Fibroblast of lung (primary cell): ENCODE data around the gene RPUSD4. TPM values are rescaled to one million over a fixed set of nuclear protein-coding genes. Genes with fewer than 3 reads are reported as not detected.

Experiments used
- DNase-seq, 2 donors: peaks; one replicate each; pipeline versions ENCODE4 v3.0.0 to v3.0.0-alpha.2; 2010; ENCODE audit warnings: low read depth in 2 of 2
- H2AFZ ChIP-seq: 2 replicates; pipeline ENCODE4 v1.5.1; 2012; ENCODE audit warnings: low read length, control low read depth, inconsistent platforms
- H3K27ac ChIP-seq: 2 replicates; pipeline ENCODE4 v1.5.1; 2011; ENCODE audit warnings: low read length, control low read depth; ENCODE audit not compliant: insufficient read depth
- H3K27me3 ChIP-seq: 2 replicates; pipeline ENCODE4 v1.5.1; 2011; ENCODE audit warnings: mild to moderate bottlenecking, low read length; ENCODE audit not compliant: control insufficient read depth, insufficient read depth
- H3K36me3 ChIP-seq: 2 replicates; pipeline ENCODE4 v1.5.1; 2011; ENCODE audit warnings: low read length; ENCODE audit not compliant: control insufficient read depth, insufficient read depth
- H3K4me1 ChIP-seq: 2 replicates; pipeline ENCODE4 v1.5.1; 2011; ENCODE audit warnings: low read length; ENCODE audit not compliant: control insufficient read depth, insufficient read depth; ENCODE audit errors: extremely low read depth
- H3K4me2 ChIP-seq: 2 replicates; pipeline ENCODE4 v1.5.1; 2011; ENCODE audit warnings: low read length, control low read depth; ENCODE audit not compliant: insufficient read depth; ENCODE audit errors: extremely low read depth
- H3K4me3 ChIP-seq, 4 experiments: fragments of 200-600 bp in 1 of 4; sonication (generic) in 1 of 4; replicated peaks in 1 of 4; 2 replicates each; pipeline ENCODE4 v1.5.1; 2011 to 2016; ENCODE audit warnings: low read length in 4 of 4, low read depth in 3 of 4, mild to moderate bottlenecking in 3 of 4, control low read depth in 2 of 4, inconsistent platforms in 1 of 4, mixed read lengths in 1 of 4; ENCODE audit not compliant: insufficient read depth in 1 of 4; ENCODE audit errors: control extremely low read depth in 1 of 4
- H3K79me2 ChIP-seq: 2 replicates; pipeline ENCODE4 v1.5.1; 2012; ENCODE audit warnings: mild to moderate bottlenecking, low read length, inconsistent platforms; ENCODE audit not compliant: control insufficient read depth, insufficient read depth
- H3K9ac ChIP-seq: 2 replicates; pipeline ENCODE4 v1.5.1; 2011; ENCODE audit warnings: mild to moderate bottlenecking, low read length, control low read depth; ENCODE audit not compliant: insufficient read depth
- H3K9me3 ChIP-seq: 2 replicates; pipeline ENCODE4 v1.5.1; 2012; ENCODE audit warnings: low read depth, low read length; ENCODE audit not compliant: control insufficient read depth, insufficient read depth
- H4K20me1 ChIP-seq: 2 replicates; pipeline ENCODE4 v1.5.1; 2011; ENCODE audit warnings: low read length; ENCODE audit not compliant: control insufficient read depth, insufficient read depth; ENCODE audit errors: extremely low read depth
- CTCF ChIP-seq, 2 donors: IDR thresholded peaks in 1 of 2; conservative IDR thresholded peaks in 1 of 2; 1 replicate in 1 of 2; 2 replicates in 1 of 2; pipeline ENCODE4 v1.5.1; 2011 to 2012; ENCODE audit warnings: low read length in 2 of 2, control low read depth in 1 of 2, inconsistent platforms in 1 of 2, low read depth in 1 of 2, mild to moderate bottlenecking in 1 of 2
- EZH2 ChIP-seq: IDR thresholded peaks from 2 replicates; pipeline ENCODE4 v1.5.1; 2012; ENCODE audit warnings: low read length, control low read depth, mild to moderate bottlenecking; ENCODE audit errors: missing control alignments
- polyA minus RNA-seq: library from RNA; depleted of rRNA, polyadenylated mRNA; stranded (reverse); fragments of >200 nt; gene quantifications from 2 replicates; pipeline ENCODE4 v1.2.3, GENCODE V29; 2011; ENCODE audit warnings: low replicate concordance
- polyA plus RNA-seq, 2 donors: library from polyadenylated mRNA; depleted of rRNA in 1 of 2; stranded (reverse) in 1 of 2; unstranded in 1 of 2; fragments of >200 nt; gene quantifications; 2 replicates each; pipeline ENCODE4 v1.2.1, GENCODE V29; 2011 to 2012; ENCODE audit warnings: missing spikeins in 1 of 2
- total RNA-seq: library from RNA; depleted of rRNA; stranded (reverse); fragments of >200 nt; gene quantifications from 2 replicates; pipeline ENCODE4 v1.2.1, GENCODE V29; 2014

RPUSD4 gene
- total RNA-seq (26.9 and 28.2 TPM in 2 replicates), polyA plus RNA-seq (16.3 and 19.6 TPM in 2 replicates), polyA minus RNA-seq (23.2 and 34.2 TPM in 2 replicates)
- polyA plus RNA-seq (2012), result 16.9 and 18.8 TPM in 2 replicates

- H3K4me3 ChIP-seq, result peak within 1 kb of the TSS; percentile 74 to 99 (median 90)
- peak within 1 kb of the TSS; percentile 77 for H3K9ac ChIP-seq
- peak within 1 kb of the TSS; percentile 86 for H2AFZ ChIP-seq
- H4K20me1 ChIP-seq, result no peaks in the 10 kb centered on the region
- TF ChIP-seq EZH2 (no peak), CTCF (conservative IDR thresholded peaks at IDR 0.05 in 1 of 2, IDR thresholded peaks at IDR 0.05 in 1 of 2; ENCODE audit: low read depth in 1 of 2, low read length in 2 of 2) (peak in 1 of 2 donors; percentile 8)
- H3K27me3 ChIP-seq, result no peaks in the 10 kb centered on the region
- peaks cover 19% of the 10 kb centered on the region for H3K79me2 ChIP-seq
- DNase-seq, result peak; percentile 94 to 96
- no peaks in the 10 kb centered on the region for H3K9me3 ChIP-seq
- no peaks in the 10 kb centered on the region for H3K4me1 ChIP-seq
- H3K36me3 ChIP-seq, result peaks cover 2% of the 10 kb centered on the region
- peak within 1 kb of the TSS; percentile 72 for H3K27ac ChIP-seq
- peak within 1 kb of the TSS; percentile 93 for H3K4me2 ChIP-seq
These were observed at the start of gene RPUSD4, which contains the start of gene FAM118B for GRCh38 chr11:126211236-126212088. TSS of gene RPUSD4 (minus strand) at chr11:126211650. CDS start at chr11:126211638, 12 bp downstream. TSS of gene FAM118B (plus strand) at chr11:126211782. CDS start at chr11:126235002, 23,220 bp downstream.

DNA sequence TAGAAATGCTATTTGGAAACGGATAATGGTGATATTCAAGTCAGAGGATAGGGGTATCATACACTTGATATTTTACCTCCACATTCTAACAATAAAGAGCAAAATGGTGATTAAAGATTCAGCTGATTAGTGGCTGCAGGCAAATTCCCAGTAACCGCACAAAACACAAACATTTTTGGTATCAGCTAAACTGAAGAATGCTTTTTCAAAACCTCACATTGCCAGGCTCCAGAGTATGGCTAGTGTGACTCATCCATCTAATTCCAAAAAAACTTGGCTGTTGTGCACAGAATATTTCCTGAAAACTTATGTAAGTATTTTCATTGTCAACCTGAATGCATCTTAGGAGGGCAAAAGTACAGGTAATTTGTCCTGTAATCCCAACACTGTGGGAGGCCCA, 46.3 kb upstream of the RPUSD4 start:
- H2AFZ ChIP-seq, result no peak overlapping the region
- H3K79me2 ChIP-seq, result no peaks in the 10 kb centered on the region
- peaks cover 3% of the 10 kb centered on the region for H3K4me1 ChIP-seq
- peak; percentile 35 to 78 for DNase-seq
- no peaks in the 10 kb centered on the region for H3K9me3 ChIP-seq
- H3K36me3 ChIP-seq, result peaks cover 13% of the 10 kb centered on the region
- no peaks in the 10 kb centered on the region for H4K20me1 ChIP-seq
- TF ChIP-seq CTCF (conservative IDR thresholded peaks at IDR 0.05 in 1 of 2, IDR thresholded peaks at IDR 0.05 in 1 of 2; ENCODE audit: low read depth in 1 of 2, low read length in 2 of 2) (no peak), EZH2 (no peak)
- no peak overlapping the region for H3K4me2 ChIP-seq
- no peak overlapping the region for H3K27ac ChIP-seq
- H3K27me3 ChIP-seq, result no peaks in the 10 kb centered on the region
- H3K4me3 ChIP-seq, result no peak overlapping the region
- H3K9ac ChIP-seq, result no peak overlapping the region

- Histone ChIP-seq H3K4me3 (no peak overlapping the region), H3K36me3 (peaks cover 14% of the 10 kb centered on the region), H3K27me3 (no peaks in the 10 kb centered on the region), H3K27ac (no peak overlapping the region), H3K4me1 (peaks cover 3% of the 10 kb centered on the region), H4K20me1 (no peaks in the 10 kb centered on the region), H3K9ac (no peak overlapping the region), H3K4me2 (no peak overlapping the region), H3K79me2 (no peaks in the 10 kb centered on the region), H2AFZ (no peak overlapping the region), H3K9me3 (no peaks in the 10 kb centered on the region)
- TF ChIP-seq EZH2 (no peak), CTCF (conservative IDR thresholded peaks at IDR 0.05 in 1 of 2, IDR thresholded peaks at IDR 0.05 in 1 of 2; ENCODE audit: low read depth in 1 of 2, low read length in 2 of 2) (no peak)
- DNase-seq, result no peak
These were observed 45.7 kb upstream of the RPUSD4 start for GRCh38 chr11:126257144-126257543.
